SK-N-SH (cell line): Measurements from ENCODE around the gene ZNF507. TPM values are rescaled to one million over a fixed set of nuclear protein-coding genes. Genes with fewer than 3 reads are reported as not detected.

Experiments
- CTCF ChIA-PET: fragments of 300-600, 350-600 bp; formaldehyde crosslinking; extraction: SDS; loops from one replicate; lab custom pipeline; 2021; lab: Yijun Ruan, JAX
- POLR2A ChIA-PET: fragments of 350-600 bp; sonication (Branson Sonifier 250); formaldehyde crosslinking; extraction: SDS; loops from one replicate; lab custom pipeline; 2020; ENCODE audit warnings: antibody characterized with exemption, inconsistent platforms; lab: Yijun Ruan, JAX
- DNase-seq: peaks from one replicate; pipeline ENCODE4 v3.0.0; 2012
- H2AFZ ChIP-seq: fragments of 200-600 bp; sonication (generic); 2 replicates; pipeline ENCODE4 v1.8.1; 2016; ENCODE audit warnings: antibody characterized with exemption, mild to moderate bottlenecking, low read depth
- H3F3A ChIP-seq: fragments of 200-600 bp; sonication (generic); replicated peaks from 2 replicates; pipeline ENCODE3; 2016; ENCODE audit warnings: antibody characterized with exemption, mild to moderate bottlenecking; ENCODE audit not compliant: insufficient read depth
- H3K27ac ChIP-seq, 2 experiments: fragments of 200-500 bp in 1 of 2; fragments of 200-600 bp in 1 of 2; sonication (Bioruptor generic) in 1 of 2; sonication (generic), shearing (Covaris generic) in 1 of 2; 2 replicates each; pipeline versions ENCODE4 v1.5.1 to v1.6.1; 2014 to 2016; ENCODE audit warnings: low read depth in 2 of 2, inconsistent platforms in 1 of 2, low read length in 1 of 2, mild to moderate bottlenecking in 1 of 2, mixed read lengths in 1 of 2
- H3K27me3 ChIP-seq: fragments of 200-600 bp; sonication (generic), shearing (Covaris generic); 2 replicates; pipeline ENCODE4 v1.6.1; 2016; ENCODE audit warnings: mixed run types; ENCODE audit not compliant: insufficient read depth
- H3K36me3 ChIP-seq, 2 experiments: fragments of 200-500 bp in 1 of 2; fragments of 200-600 bp in 1 of 2; sonication (Bioruptor generic) in 1 of 2; sonication (generic) in 1 of 2; replicated peaks in 1 of 2; 2 replicates each; pipeline versions ENCODE3 to v1.5.1; 2014 to 2016; ENCODE audit warnings: low read length in 1 of 2, mild to moderate bottlenecking in 1 of 2; ENCODE audit not compliant: insufficient read depth in 2 of 2, control insufficient read depth in 1 of 2
- H3K4me1 ChIP-seq, 2 experiments: fragments of 200-500 bp in 1 of 2; fragments of 200-600 bp in 1 of 2; sonication (Bioruptor generic) in 1 of 2; sonication (generic), shearing (Covaris generic) in 1 of 2; 2 replicates each; pipeline versions ENCODE4 v1.5.1 to v1.6.1; 2014 to 2016; ENCODE audit warnings: low read depth in 1 of 2, low read length in 1 of 2, mixed run types in 1 of 2; ENCODE audit not compliant: insufficient read depth in 2 of 2, control insufficient read depth in 1 of 2
- H3K4me2 ChIP-seq: fragments of 200-600 bp; sonication (generic), shearing (Covaris generic); 2 replicates; pipeline ENCODE4 v1.6.1; 2017; ENCODE audit warnings: mixed run types
- H3K4me3 ChIP-seq, 2 experiments: fragments of 200-500 bp in 1 of 2; fragments of 200-600 bp in 1 of 2; sonication (Bioruptor generic) in 1 of 2; sonication (generic), shearing (Covaris generic) in 1 of 2; 2 replicates each; pipeline versions ENCODE4 v1.5.1 to v1.8.1; 2014 to 2016; ENCODE audit warnings: low read depth in 2 of 2, inconsistent platforms in 1 of 2, low read length in 1 of 2, mild to moderate bottlenecking in 1 of 2, mixed read lengths in 1 of 2, moderate library complexity in 1 of 2
- H3K79me2 ChIP-seq: fragments of 200-600 bp; sonication (generic); 2 replicates; pipeline ENCODE4 v1.8.1; 2017; ENCODE audit warnings: mild to moderate bottlenecking; ENCODE audit not compliant: insufficient read depth
- H3K9ac ChIP-seq: fragments of 200-600 bp; sonication (generic); 2 replicates; pipeline ENCODE4 v1.6.1; 2017; ENCODE audit warnings: mixed run types
- H3K9me2 ChIP-seq: fragments of 200-600 bp; sonication (generic); 2 replicates; pipeline ENCODE4 v1.6.1; 2017; ENCODE audit warnings: mixed run types
- H3K9me3 ChIP-seq: fragments of 200-600 bp; sonication (generic); 2 replicates; pipeline ENCODE4 v1.6.1; 2017; ENCODE audit warnings: mixed run types, mild to moderate bottlenecking, moderate library complexity
- H4K20me1 ChIP-seq: fragments of 200-600 bp; sonication (generic); 2 replicates; pipeline ENCODE4 v1.6.1; 2017; ENCODE audit warnings: mild to moderate bottlenecking, mixed run types; ENCODE audit not compliant: insufficient read depth
- CHD2 ChIP-seq: fragments of 150-350 bp; IDR thresholded peaks from 2 replicates; pipeline ENCODE4 v1.6.1; 2018; ENCODE audit warnings: low read length; ENCODE audit not compliant: partially characterized antibody
- CTCF ChIP-seq: fragments of 200-600 bp; sonication (generic); IDR thresholded peaks from 2 replicates; pipeline ENCODE4 v1.6.1; 2017; ENCODE audit warnings: antibody characterized with exemption, mild to moderate bottlenecking, moderate library complexity
- EP300 ChIP-seq, 2 experiments: IDR thresholded peaks; 2 replicates each; pipeline versions ENCODE4 v1.4.0 to v1.6.1; 2012; ENCODE audit warnings: borderline replicate concordance in 1 of 2, low read depth in 1 of 2, low read length in 1 of 2
- FOXM1 ChIP-seq: IDR thresholded peaks from 2 replicates; pipeline ENCODE4 v1.4.0; 2012; ENCODE audit warnings: low read depth, mild to moderate bottlenecking
- JUND ChIP-seq: IDR thresholded peaks from 2 replicates; pipeline ENCODE4 v1.4.0; 2012
- MXI1 ChIP-seq: IDR thresholded peaks from 2 replicates; pipeline ENCODE4 v1.6.1; 2012; ENCODE audit warnings: mild to moderate bottlenecking, low read depth, low read length, improper control_type of control experiment
- POLR2AphosphoS5 ChIP-seq: IDR thresholded peaks from 2 replicates; pipeline ENCODE4 v1.6.1; 2012; ENCODE audit warnings: low read depth, low read length
- RAD21 ChIP-seq: IDR thresholded peaks from 2 replicates; pipeline ENCODE4 v1.6.1; 2012; ENCODE audit warnings: mild to moderate bottlenecking, low read length
- RCOR1 ChIP-seq: fragments of 150-350 bp; IDR thresholded peaks from 2 replicates; pipeline ENCODE4 v1.6.1; 2017; ENCODE audit warnings: antibody characterized with exemption, low read length
- SIN3A ChIP-seq: IDR thresholded peaks from 2 replicates; pipeline ENCODE4 v1.6.1; 2012; ENCODE audit warnings: low read depth, mild to moderate bottlenecking, low read length, moderate library complexity, borderline replicate concordance
- TAF1 ChIP-seq: IDR thresholded peaks from 2 replicates; pipeline ENCODE4 v1.6.1; 2012; ENCODE audit warnings: low read depth, mild to moderate bottlenecking, low read length, moderate library complexity, borderline replicate concordance
- TCF12 ChIP-seq: IDR thresholded peaks from 2 replicates; pipeline ENCODE4 v1.4.0; 2012
- TEAD4 ChIP-seq: IDR thresholded peaks from 2 replicates; pipeline ENCODE4 v1.4.0; 2012; ENCODE audit warnings: mild to moderate bottlenecking, borderline replicate concordance; ENCODE audit not compliant: insufficient read depth
- YY1 ChIP-seq: IDR thresholded peaks from 2 replicates; pipeline ENCODE4 v1.4.0; 2012; ENCODE audit warnings: low read depth, mild to moderate bottlenecking
- WGBS: methylation state at CpG from one replicate; pipeline ENCODE4 v1.1.6; 2017; ENCODE audit warnings: low lambda C conversion rate; 5-methylcytosine and 5-hydroxymethylcytosine counted together
- polyA plus RNA-seq, 3 experiments: library from polyadenylated mRNA; depleted of rRNA; stranded (reverse); fragments of >200 nt; gene quantifications; 2 replicates each; pipeline ENCODE4 v1.2.3, GENCODE V29; 2012
- TF ChIP-seq, protein P1 (sequence below): IDR thresholded peaks from 2 replicates; pipeline ENCODE4 v1.4.0; 2012; ENCODE audit warnings: low read depth, borderline replicate concordance
- TF ChIP-seq, protein P2 (sequence below): IDR thresholded peaks from 2 replicates; pipeline ENCODE4 v1.6.1; 2012; ENCODE audit warnings: mild to moderate bottlenecking, low read depth, low read length, moderate library complexity
- TF ChIP-seq, protein P3 (sequence below): IDR thresholded peaks from 2 replicates; pipeline ENCODE4; 2012
- TF ChIP-seq, protein P4 (sequence below): fragments of 150-350 bp; IDR thresholded peaks from 2 replicates; pipeline ENCODE4 v1.6.1; 2016; ENCODE audit warnings: mild to moderate bottlenecking, low read depth, low read length
- TF ChIP-seq, protein P5 (sequence below): IDR thresholded peaks from 2 replicates; pipeline ENCODE4 v1.4.0; 2012; ENCODE audit warnings: low read depth
- TF ChIP-seq, protein P6 (sequence below): fragments of 150-350 bp; IDR thresholded peaks from 2 replicates; pipeline ENCODE4 v1.6.1; 2017; ENCODE audit warnings: antibody characterized with exemption, low read length, low read depth, borderline replicate concordance

ZNF507 gene
- polyA plus RNA-seq (2012; rRNA removed), result 6.8 and 9.1 TPM in 2 replicates
- polyA plus RNA-seq (2012; cell fraction: cytosol; rRNA removed), result 7.8 and 8.8 TPM in 2 replicates
- polyA plus RNA-seq (2012; cell fraction: nucleus; rRNA removed), result 6.3 and 12.5 TPM in 2 replicates

DNA sequence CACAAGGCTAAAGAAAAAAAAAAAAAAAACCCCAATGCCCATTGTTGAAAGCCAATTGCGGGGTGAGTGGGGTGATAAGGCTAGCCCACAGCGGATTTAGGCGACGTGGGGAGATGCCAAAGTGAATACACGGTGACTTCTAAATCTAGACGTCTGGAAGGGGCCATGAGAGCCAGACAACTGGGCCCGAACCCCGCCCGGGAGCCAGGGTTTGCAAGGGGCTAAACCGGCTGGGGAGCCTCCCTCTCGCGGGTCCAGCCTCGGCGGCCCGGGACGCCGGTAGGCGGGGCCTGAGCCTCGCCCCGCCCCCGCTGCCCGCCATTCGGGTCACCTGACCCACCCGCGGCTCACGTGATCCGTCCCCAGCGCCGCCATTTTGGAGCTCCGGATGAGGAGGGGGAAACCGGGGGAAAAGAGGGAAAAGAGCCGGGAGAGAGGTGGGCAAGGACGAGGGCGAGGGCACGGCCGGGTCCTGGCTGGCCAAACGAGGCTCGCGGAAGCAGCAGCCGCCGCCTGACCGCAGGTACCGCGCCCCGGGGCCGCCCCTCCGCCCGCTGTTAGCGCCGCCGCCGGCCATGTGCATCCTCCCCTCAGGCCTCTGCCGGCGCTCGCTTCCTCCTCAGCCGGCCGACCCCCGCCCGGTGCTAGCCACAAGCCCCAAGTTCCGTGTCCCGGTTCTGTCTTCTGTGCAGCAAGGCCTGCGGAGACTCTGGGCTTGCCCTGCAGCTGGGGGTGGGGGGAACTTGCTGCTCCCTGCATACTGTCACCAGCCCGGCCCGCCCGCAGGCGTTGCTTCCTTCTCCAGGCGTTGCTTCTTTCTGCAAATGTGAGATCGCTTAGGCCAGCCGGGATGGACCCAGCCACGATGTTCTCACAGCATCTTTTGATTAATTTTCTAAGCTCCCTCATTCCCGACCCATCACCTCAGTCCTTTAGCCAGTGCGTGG, at the start of gene ZNF507:
TSS of gene ZNF507 (plus strand) at position 350 of the 947 bp plus-strand sequence. CDS start 7,221 bp downstream, outside the sequence.
- no peaks in the 10 kb centered on the region for H3K27me3 ChIP-seq
- H3F3A ChIP-seq, result peaks cover 12% of the 10 kb centered on the region
- no peaks in the 10 kb centered on the region for H3K9me2 ChIP-seq
- CTCF ChIA-PET, result interaction anchor here (1.0 to 4.2 kb wide), 3 partner anchors 12 to 225 kb away, joined by 3 to 20 read pairs (median 7); no protein-coding TSS in a partner anchor
- 4% methylated on average over 42 of the region's 72 CpGs for WGBS
- H3K9me3 ChIP-seq, result no peaks in the 10 kb centered on the region
- peaks cover 44% of the 10 kb centered on the region for H3K79me2 ChIP-seq
- peaks cover 5 to 11% of the 10 kb centered on the region in 2 experiments; a peak in 3 of 4 replicates for H3K4me1 ChIP-seq
- H3K4me3 ChIP-seq, result peak within 1 kb of the TSS; percentile 84 to 99
- DNase-seq, result peak; percentile 99
- H3K27ac ChIP-seq, result peak within 1 kb of the TSS; percentile 70 to 86
- peak within 1 kb of the TSS; percentile 81 for H2AFZ ChIP-seq
- peak within 1 kb of the TSS; percentile 88 for H3K9ac ChIP-seq
- H3K36me3 ChIP-seq, result peaks cover 34% of the 10 kb centered on the region in 2 experiments
- POLR2A ChIA-PET, result interaction anchor here (1.0 to 1.5 kb wide), 2 partner anchors 12 to 60 kb away, joined by 6 to 9 read pairs; partner anchors contain the start of gene DPY19L3
- peak within 1 kb of the TSS; percentile 83 for H3K4me2 ChIP-seq
- peaks cover 9% of the 10 kb centered on the region; the same call in 1 of the 2 replicates for H4K20me1 ChIP-seq
- TF ChIP-seq CHD2 (peak; percentile 44), MXI1 (peak; percentile 70; the same call in 1 of the 2 replicates), FOXM1 (no peak), EP300 (IDR thresholded peaks at IDR 0.05; ENCODE audit: borderline replicate concordance in 1 of 2, low read depth in 1 of 2, low read length in 1 of 2) (peak in 1 of 2 experiments; percentile 45; a peak in 1 of 4 replicates), YY1 (peak; percentile 97), TCF12 (no peak), POLR2AphosphoS5 (peak; percentile 63), JUND (no peak), RCOR1 (no peak), RAD21 (no peak), TAF1 (peak; percentile 67), CTCF (peak; percentile 28; the same call in 1 of the 2 replicates), SIN3A (0 out of 2 replicates have a peak, but pooled peaks have one; percentile 39), TEAD4 (no peak)
- TF ChIP-seq, protein P1, sequence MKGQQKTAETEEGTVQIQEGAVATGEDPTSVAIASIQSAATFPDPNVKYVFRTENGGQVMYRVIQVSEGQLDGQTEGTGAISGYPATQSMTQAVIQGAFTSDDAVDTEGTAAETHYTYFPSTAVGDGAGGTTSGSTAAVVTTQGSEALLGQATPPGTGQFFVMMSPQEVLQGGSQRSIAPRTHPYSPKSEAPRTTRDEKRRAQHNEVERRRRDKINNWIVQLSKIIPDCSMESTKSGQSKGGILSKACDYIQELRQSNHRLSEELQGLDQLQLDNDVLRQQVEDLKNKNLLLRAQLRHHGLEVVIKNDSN, result peak; percentile 100
- TF ChIP-seq, protein P2, sequence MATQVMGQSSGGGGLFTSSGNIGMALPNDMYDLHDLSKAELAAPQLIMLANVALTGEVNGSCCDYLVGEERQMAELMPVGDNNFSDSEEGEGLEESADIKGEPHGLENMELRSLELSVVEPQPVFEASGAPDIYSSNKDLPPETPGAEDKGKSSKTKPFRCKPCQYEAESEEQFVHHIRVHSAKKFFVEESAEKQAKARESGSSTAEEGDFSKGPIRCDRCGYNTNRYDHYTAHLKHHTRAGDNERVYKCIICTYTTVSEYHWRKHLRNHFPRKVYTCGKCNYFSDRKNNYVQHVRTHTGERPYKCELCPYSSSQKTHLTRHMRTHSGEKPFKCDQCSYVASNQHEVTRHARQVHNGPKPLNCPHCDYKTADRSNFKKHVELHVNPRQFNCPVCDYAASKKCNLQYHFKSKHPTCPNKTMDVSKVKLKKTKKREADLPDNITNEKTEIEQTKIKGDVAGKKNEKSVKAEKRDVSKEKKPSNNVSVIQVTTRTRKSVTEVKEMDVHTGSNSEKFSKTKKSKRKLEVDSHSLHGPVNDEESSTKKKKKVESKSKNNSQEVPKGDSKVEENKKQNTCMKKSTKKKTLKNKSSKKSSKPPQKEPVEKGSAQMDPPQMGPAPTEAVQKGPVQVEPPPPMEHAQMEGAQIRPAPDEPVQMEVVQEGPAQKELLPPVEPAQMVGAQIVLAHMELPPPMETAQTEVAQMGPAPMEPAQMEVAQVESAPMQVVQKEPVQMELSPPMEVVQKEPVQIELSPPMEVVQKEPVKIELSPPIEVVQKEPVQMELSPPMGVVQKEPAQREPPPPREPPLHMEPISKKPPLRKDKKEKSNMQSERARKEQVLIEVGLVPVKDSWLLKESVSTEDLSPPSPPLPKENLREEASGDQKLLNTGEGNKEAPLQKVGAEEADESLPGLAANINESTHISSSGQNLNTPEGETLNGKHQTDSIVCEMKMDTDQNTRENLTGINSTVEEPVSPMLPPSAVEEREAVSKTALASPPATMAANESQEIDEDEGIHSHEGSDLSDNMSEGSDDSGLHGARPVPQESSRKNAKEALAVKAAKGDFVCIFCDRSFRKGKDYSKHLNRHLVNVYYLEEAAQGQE, result no peak
- TF ChIP-seq, protein P3, sequence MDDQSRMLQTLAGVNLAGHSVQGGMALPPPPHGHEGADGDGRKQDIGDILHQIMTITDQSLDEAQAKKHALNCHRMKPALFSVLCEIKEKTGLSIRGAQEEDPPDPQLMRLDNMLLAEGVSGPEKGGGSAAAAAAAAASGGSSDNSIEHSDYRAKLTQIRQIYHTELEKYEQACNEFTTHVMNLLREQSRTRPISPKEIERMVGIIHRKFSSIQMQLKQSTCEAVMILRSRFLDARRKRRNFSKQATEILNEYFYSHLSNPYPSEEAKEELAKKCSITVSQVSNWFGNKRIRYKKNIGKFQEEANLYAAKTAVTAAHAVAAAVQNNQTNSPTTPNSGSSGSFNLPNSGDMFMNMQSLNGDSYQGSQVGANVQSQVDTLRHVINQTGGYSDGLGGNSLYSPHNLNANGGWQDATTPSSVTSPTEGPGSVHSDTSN, result 0 out of 2 replicates have a peak, but pooled peaks have one; percentile 7
- TF ChIP-seq, protein P4, sequence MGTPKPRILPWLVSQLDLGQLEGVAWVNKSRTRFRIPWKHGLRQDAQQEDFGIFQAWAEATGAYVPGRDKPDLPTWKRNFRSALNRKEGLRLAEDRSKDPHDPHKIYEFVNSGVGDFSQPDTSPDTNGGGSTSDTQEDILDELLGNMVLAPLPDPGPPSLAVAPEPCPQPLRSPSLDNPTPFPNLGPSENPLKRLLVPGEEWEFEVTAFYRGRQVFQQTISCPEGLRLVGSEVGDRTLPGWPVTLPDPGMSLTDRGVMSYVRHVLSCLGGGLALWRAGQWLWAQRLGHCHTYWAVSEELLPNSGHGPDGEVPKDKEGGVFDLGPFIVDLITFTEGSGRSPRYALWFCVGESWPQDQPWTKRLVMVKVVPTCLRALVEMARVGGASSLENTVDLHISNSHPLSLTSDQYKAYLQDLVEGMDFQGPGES, result no peak
- TF ChIP-seq, protein P5, sequence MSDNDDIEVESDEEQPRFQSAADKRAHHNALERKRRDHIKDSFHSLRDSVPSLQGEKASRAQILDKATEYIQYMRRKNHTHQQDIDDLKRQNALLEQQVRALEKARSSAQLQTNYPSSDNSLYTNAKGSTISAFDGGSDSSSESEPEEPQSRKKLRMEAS, result peak; percentile 44; the same call in 1 of the 2 replicates
- TF ChIP-seq, protein P6, sequence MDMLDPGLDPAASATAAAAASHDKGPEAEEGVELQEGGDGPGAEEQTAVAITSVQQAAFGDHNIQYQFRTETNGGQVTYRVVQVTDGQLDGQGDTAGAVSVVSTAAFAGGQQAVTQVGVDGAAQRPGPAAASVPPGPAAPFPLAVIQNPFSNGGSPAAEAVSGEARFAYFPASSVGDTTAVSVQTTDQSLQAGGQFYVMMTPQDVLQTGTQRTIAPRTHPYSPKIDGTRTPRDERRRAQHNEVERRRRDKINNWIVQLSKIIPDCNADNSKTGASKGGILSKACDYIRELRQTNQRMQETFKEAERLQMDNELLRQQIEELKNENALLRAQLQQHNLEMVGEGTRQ, result peak; percentile 97
